Effector memory CD8-positive, alpha-beta T cell (primary cell): Measurements from ENCODE around the gene DPY30.

Experiments
- ATAC-seq: fragments of 150-1000 bp; cut with Tn5 transposase; replicated peaks from 2 replicates; pipeline ENCODE4 v1.10.0; 2021; ENCODE audit warnings: mild to moderate bottlenecking, moderate library complexity
- DNase-seq, 3 experiments: peaks; one replicate each; pipeline ENCODE4 v3.0.0; 2021
- H3K27ac Mint-ChIP-seq, 2 donors: one replicate each; pipeline ENCODE4 v1.8.0; 2022; ENCODE audit warnings: mild to moderate bottlenecking in 2 of 2, mixed read lengths in 2 of 2, moderate library complexity in 2 of 2
- H3K27me3 Mint-ChIP-seq, 2 donors: one replicate each; pipeline ENCODE4 v1.8.0; 2022; ENCODE audit warnings: mixed read lengths in 2 of 2
- H3K36me3 Mint-ChIP-seq: one replicate; pipeline ENCODE4 v1.8.0; 2022; ENCODE audit warnings: mild to moderate bottlenecking, moderate library complexity, mixed read lengths; ENCODE audit not compliant: insufficient read depth
- H3K4me1 Mint-ChIP-seq, 2 donors: one replicate each; pipeline ENCODE4 v1.8.0; 2022; ENCODE audit warnings: low read depth in 2 of 2, mixed read lengths in 2 of 2
- H3K4me3 Mint-ChIP-seq, 2 donors: one replicate each; pipeline ENCODE4 v1.8.0; 2022; ENCODE audit warnings: mild to moderate bottlenecking in 2 of 2, mixed read lengths in 2 of 2, moderate library complexity in 2 of 2
- H3K9me3 Mint-ChIP-seq, 2 donors: one replicate each; pipeline ENCODE4 v1.8.0; 2022; ENCODE audit warnings: mixed read lengths in 2 of 2

Gene DPY30

DNA sequence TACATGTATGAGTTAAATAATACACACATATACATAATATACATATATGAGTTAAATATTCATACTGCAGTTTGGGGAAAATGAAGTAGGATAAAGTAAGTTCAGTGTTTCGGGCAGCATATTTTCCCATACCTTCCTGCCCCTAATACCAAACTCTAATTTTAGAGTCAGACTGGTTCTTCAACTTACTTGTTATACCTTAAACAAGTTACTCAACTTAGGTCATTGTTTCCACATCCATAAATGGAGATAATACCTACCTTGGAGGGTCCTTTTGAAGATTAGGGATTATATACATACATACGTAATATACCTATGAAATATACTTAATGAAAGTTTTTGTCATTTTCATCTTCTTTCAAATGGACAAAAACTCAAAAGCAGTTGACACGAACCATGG is 37.2 kb downstream of the DPY30 start:
- Mint-ChIP-seq H3K27me3 (no peaks in the 10 kb centered on the region), H3K27ac (no peak overlapping the region)

DNA sequence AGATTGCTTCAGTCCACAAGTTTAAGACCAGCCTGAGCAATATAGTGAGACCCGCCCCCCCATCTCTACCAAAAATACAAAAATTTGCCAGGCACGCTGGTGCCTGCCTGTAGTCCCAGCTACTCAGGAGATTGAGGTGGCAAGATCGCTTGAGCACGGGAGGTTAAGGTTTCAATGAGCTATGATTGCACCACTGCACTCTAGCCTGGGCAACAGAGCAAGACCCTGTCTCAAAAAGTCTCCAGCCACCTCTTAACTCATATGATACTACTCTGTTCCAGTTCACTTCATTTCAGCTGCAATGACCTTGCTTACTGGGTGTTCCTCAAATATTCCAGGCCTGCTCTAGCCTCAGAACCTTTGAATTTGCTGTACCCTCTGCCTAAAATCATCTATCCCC is 40.2 kb downstream of the DPY30 start:
- peaks cover 6% of the 10 kb centered on the region for H3K36me3 Mint-ChIP-seq
- H3K27ac Mint-ChIP-seq = peak overlapping the region in 1 of 2 donors; percentile 0
- no peak overlapping the region for H3K4me3 Mint-ChIP-seq
- H3K4me1 Mint-ChIP-seq = peaks cover 30 to 57% of the 10 kb centered on the region in 2 donors
- H3K9me3 Mint-ChIP-seq = no peaks in the 10 kb centered on the region
- ATAC-seq = no peak
- no peaks in the 10 kb centered on the region for H3K27me3 Mint-ChIP-seq
- no peak for DNase-seq

More for the DNA sequence above, 37.2 kb downstream of the DPY30 start:
- Mint-ChIP-seq H3K9me3 (no peaks in the 10 kb centered on the region), H3K4me1 (peaks cover 36 to 59% of the 10 kb centered on the region in 2 donors), H3K36me3 (peaks cover 9% of the 10 kb centered on the region), H3K4me3 (no peak overlapping the region)
- DNase-seq = no peak
- ATAC-seq = no peak

DNA sequence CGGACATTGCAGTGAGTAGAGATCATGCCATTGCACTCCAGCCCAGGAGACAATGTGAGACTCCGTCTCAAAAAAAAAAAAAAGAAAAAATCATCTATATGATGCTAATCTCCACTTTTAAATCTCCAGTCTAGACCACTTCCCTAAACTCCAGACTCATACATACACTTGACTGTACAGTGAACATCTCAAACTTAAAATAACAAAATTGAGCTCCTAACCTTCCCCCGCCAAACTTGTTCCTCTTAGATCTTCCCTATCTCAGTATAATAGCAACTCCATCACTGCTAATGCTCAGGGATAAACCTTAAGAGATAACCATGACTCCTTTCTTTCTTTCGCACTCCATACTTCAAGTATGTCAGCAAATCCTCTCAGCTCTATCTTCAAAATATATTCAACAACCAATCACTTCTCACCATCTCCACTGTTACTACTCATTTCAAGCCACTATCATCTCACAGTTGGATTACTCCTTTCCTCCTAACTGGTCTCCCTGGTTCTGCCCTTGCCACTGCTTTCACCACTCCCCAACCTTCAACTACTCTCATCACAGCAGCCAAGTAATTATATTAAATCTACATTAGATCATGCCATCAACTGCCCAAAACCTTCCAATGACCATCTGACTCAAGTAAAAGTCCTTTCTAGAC is 40.7 kb downstream of the DPY30 start:
- Mint-ChIP-seq H3K27ac (no peak overlapping the region), H3K36me3 (peaks cover 4% of the 10 kb centered on the region), H3K9me3 (no peaks in the 10 kb centered on the region), H3K27me3 (no peaks in the 10 kb centered on the region), H3K4me3 (peak overlapping the region in 1 of 2 donors; percentile 0), H3K4me1 (peaks cover 28 to 52% of the 10 kb centered on the region in 2 donors)
- no peak for ATAC-seq
- no peak for DNase-seq

DNA sequence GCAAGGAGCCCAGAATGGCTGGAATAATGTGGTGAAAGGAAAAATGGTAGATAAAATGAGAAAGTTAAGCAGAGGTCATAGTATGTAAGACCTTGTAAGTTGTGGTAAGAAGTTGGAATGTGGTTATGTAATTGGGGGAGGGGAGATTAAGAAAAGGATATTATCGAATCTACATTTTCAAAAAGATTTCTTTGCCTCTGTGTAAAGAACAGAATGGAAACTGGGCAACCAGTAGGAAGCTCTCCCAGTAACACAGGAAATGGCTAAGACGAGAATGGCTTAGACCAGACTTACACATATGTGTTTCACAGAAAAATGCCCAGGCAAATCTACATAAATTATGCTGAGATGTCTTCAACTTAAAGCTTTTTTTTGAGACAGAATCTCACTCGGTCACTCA is 42.0 kb downstream of the DPY30 start:
- Mint-ChIP-seq H3K27me3 (no peaks in the 10 kb centered on the region), H3K4me3 (peak overlapping the region in 1 of 2 donors; percentile 30), H3K4me1 (peaks cover 31 to 57% of the 10 kb centered on the region in 2 donors), H3K36me3 (peaks cover 4% of the 10 kb centered on the region), H3K9me3 (no peaks in the 10 kb centered on the region), H3K27ac (peak overlapping the region in 1 of 2 donors; percentile 41)
- no peak for DNase-seq
- ATAC-seq = peak; percentile 68

DNA sequence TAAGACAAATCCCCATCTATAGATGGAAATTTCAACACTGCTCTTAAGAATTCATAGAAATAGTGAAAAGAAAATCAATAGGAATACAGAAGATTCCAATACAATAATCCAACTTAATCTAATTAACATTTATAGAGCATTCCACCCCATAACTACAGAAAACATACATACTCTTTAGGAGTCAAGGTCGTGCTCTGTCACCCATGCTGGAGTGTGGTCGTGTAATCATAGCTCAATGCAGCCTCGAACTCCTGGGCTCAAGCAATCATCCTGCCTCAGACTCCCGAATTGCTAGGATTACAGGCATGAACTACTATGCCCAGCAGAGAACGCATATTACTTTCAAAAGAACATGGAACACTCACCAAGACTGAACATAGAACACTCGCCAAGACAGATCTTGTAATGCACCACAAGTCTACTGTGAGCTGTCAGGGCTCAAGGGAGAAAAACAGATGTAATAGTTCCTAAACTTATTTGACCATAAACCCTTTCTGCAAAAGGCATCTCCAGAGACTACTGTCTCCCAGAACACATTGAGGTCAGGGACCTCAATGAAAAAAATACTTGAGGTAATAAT is 42.9 kb downstream of the DPY30 start:
- Mint-ChIP-seq H3K4me3 (no peak overlapping the region), H3K27ac (peak overlapping the region; percentile 22 to 81), H3K4me1 (peaks cover 33 to 63% of the 10 kb centered on the region in 2 donors), H3K27me3 (no peaks in the 10 kb centered on the region), H3K36me3 (peaks cover 7% of the 10 kb centered on the region), H3K9me3 (no peaks in the 10 kb centered on the region)
- DNase-seq = no peak
- no peak for ATAC-seq

DNA sequence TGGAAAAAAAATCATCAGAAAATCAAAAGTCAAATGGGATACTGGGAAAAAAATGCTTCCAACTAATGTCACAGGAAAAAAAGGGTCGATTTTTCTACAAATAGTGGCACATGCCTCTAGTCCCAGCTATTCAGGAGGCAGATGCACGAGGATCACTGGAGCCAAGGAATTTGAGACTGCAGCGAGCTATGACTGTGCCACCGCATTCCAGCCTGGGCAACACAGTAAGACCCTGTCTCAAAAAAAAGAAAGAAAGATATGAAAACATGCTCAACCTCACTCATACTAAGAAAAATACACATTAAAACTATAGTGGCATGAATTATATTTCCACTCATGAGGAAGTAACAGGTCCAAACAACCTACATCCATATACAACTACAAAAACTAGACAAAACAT is 46.7 kb downstream of the DPY30 start:
- Mint-ChIP-seq H3K27ac (peak overlapping the region; percentile 55 to 56), H3K27me3 (no peaks in the 10 kb centered on the region), H3K36me3 (peaks cover 9% of the 10 kb centered on the region), H3K9me3 (no peaks in the 10 kb centered on the region), H3K4me3 (no peak overlapping the region), H3K4me1 (peaks cover 25 to 50% of the 10 kb centered on the region in 2 donors)
- no peak for ATAC-seq
- no peak for DNase-seq

DNA sequence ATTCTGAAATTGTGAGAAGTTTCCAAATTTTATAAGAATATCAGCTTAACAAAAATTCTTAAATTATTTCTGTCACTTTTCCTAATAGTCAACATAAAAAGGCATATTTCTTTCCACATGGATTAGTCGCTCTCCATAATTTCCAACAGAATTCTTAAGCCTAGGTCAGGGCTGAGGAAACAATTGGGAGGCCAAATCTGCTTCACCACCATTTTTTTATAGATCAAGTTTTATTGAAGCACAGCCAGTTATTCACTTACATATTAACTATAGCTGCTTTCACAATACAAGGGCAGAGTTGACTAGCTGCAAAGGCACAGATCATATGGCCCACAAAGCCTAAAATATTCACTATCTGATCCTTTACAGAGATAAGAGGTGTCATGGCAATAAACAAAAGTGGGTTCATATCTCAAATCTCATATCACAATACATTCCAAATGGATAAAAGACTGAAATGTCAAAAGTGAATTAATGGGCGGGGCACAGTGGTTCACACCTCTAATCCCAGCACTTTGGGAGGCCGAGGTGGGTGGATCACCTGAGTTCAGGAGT is 47.5 kb downstream of the DPY30 start:
- Mint-ChIP-seq H3K4me3 (no peak overlapping the region), H3K27ac (no peak overlapping the region), H3K36me3 (peaks cover 9% of the 10 kb centered on the region), H3K27me3 (no peaks in the 10 kb centered on the region), H3K9me3 (no peaks in the 10 kb centered on the region), H3K4me1 (peaks cover 20 to 46% of the 10 kb centered on the region in 2 donors)
- ATAC-seq = no peak
- DNase-seq = no peak

DNA sequence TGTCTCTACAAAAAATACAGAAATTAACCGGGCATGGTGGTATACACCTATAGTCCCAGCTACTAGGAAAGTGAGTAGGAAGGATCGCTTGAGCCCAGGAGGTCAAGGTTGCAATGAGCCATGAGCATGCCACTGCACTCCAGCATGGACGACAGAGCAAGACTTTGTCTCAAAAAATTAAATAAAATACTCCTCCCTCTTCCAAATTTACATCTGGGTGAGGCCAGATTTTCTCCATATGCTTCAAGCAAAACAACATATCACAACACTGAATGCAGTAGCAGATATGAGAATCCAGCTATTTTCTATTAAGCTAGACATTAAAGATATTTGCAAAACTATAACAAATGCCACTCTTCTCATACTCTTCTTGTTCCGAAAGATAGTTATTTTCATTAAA is 49.7 kb downstream of the DPY30 start:
- no peak overlapping the region for H3K27ac Mint-ChIP-seq
- peaks cover 9% of the 10 kb centered on the region for H3K36me3 Mint-ChIP-seq
- no peak for DNase-seq
- no peak for ATAC-seq
- H3K4me1 Mint-ChIP-seq = peaks cover 15 to 27% of the 10 kb centered on the region in 2 donors
- H3K27me3 Mint-ChIP-seq = no peaks in the 10 kb centered on the region
- no peaks in the 10 kb centered on the region for H3K9me3 Mint-ChIP-seq
- no peak overlapping the region for H3K4me3 Mint-ChIP-seq

DNA sequence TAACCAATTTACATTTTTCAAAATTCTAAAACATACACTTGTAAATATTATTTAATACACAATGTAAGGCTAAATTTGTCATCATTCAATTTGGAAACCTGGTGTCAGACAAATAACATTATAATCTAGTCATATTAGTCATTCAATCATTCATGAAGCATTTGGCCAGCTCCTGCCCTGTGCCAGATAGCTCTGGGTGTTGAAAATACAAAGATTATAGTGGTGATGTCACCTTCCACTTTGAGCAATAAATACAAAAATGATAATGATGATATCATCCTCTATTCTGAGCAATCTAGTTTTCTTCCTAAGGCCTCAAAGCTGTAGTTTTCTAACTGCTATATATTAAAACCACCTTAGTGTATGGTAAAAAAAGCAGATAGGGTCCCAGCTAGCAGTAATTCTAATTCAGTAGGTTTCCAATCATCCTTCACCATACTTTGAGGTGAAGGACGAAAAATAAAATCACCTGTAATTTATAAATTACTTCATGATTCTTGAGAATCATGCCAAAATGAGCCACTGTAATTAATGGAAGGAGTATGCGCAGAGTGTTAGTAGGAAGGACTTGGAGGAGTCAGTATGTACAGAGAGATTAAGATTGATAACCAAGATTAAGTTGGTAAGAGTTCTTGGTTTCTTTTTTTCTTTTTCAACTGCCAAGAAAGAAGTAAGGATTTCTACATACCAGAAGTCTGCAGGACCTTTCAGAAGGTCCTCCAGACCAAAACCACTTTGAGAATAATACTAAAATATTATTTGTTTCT is 52.0 kb downstream of the DPY30 start:
- no peaks in the 10 kb centered on the region for H3K9me3 Mint-ChIP-seq
- ATAC-seq (no peak), DNase-seq (no peak)
- no peak overlapping the region for H3K27ac Mint-ChIP-seq
- peaks cover 15% of the 10 kb centered on the region for H3K36me3 Mint-ChIP-seq
- H3K4me1 Mint-ChIP-seq = peaks cover 9 to 29% of the 10 kb centered on the region in 2 donors
- H3K4me3 Mint-ChIP-seq = no peak overlapping the region
- no peaks in the 10 kb centered on the region for H3K27me3 Mint-ChIP-seq

DNA sequence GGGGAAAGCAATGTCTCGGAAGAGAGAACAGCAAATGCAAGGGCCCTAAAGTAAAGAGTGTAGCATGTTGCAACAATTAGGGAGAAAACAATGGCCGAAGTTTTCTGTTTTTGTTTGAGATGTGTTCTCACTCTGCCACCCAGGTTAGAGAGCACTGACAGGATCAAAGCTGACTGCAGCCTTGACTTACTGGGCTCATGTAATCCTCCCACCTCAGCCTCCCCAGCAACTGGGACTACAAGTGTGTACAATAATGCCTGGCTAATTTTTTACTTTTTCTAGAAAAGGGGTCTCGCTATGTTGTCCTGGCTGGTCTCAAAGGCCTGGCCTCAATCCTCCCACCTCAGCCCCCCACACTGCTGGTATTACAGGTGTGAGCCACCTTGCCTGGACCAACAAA is 52.7 kb downstream of the DPY30 start:
- DNase-seq (no peak), ATAC-seq (no peak)
- Mint-ChIP-seq H3K27ac (peak overlapping the region; percentile 2 to 57), H3K4me1 (peaks cover 7 to 24% of the 10 kb centered on the region in 2 donors), H3K9me3 (no peaks in the 10 kb centered on the region), H3K36me3 (peaks cover 13% of the 10 kb centered on the region), H3K27me3 (no peaks in the 10 kb centered on the region), H3K4me3 (no peak overlapping the region)

DNA sequence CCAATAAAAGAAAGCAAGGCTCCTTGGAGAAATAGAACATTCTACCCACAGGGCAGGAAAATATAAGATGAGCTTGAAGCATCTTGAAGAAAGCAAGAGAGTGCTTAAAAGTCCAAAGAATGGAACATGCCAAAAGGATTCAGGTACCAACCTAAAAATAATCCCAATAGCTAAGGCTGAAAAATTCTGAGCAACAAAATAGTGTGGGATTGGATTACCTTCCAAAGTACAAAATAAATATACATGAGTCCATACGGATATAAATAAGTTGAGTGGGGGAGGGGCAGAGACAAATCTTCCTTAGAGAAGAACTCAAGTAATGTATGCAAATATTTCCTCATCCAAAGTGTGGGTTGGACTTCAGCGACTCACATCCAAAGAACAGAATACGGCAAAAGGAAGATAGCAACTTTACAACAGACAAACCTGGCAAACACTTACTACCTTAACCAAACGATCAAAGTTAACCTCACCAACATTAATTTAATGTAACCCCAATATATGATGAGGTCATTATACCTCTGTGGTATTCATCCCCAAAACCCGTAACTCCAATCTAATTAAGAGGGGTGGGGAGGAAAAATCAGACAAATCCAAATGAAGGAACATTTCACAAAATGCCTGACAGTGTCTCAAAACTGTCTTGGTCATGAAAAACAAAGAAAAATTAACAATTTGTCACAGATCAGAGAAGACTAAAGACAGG is 55.7 kb downstream of the DPY30 start:
- Mint-ChIP-seq H3K36me3 (peaks cover 6% of the 10 kb centered on the region), H3K27me3 (no peaks in the 10 kb centered on the region)
- DNase-seq = no peak

DNA sequence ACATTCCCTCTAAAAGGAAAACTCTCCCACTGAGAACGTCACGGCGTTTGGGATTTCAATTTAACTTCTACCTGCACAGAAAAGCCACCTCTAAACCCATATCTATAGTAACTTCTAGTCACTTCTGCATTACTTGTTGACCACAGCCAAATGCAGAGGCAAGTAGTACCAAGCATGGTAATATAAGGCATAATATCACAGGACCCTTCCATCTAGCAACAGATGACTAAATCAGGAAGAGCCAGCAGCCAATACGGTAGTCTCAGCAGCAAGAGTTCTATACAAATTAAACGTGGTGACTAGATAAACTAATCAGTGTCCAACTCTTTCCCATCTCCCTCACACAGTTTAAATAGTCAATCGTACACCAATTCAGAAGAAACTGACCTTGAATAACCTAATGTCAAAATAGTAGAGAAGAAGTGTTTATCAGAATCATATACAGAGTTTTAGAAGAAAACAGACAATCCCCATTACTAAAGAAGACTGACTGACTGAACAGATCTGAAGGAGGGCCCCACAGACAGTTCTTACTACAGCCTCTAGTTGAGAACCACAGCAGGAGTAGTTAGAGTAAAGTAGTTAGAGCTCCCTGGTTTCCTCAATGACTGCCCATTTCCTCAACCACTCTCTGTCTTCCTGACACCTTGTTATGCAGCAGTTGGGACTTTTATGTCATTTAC is 58.8 kb downstream of the DPY30 start:
- Mint-ChIP-seq H3K27me3 (no peaks in the 10 kb centered on the region), H3K4me3 (peak overlapping the region in 1 of 2 donors; percentile 37), H3K27ac (peak overlapping the region; percentile 2 to 70)

More for the DNA sequence above, 55.7 kb downstream of the DPY30 start:
- Mint-ChIP-seq H3K4me3 (no peak overlapping the region), H3K4me1 (peaks cover 18 to 31% of the 10 kb centered on the region in 2 donors), H3K9me3 (no peaks in the 10 kb centered on the region), H3K27ac (peak overlapping the region in 1 of 2 donors; percentile 69)
- ATAC-seq = no peak

More for the DNA sequence above, 58.8 kb downstream of the DPY30 start:
- Mint-ChIP-seq H3K9me3 (no peaks in the 10 kb centered on the region), H3K4me1 (peaks cover 18 to 40% of the 10 kb centered on the region in 2 donors), H3K36me3 (peaks cover 6% of the 10 kb centered on the region)
- DNase-seq = no peak
- ATAC-seq = peak; percentile 93
